Ovary (tissue), 9 donors: Measurements from ENCODE around the gene GPRIN2. TPM values are rescaled to one million over a fixed set of nuclear protein-coding genes. Genes with fewer than 3 reads are reported as not detected.

Experiments used
- DNase-seq, 5 donors: peaks; one replicate each; pipeline ENCODE4 v3.0.0-alpha.2; 2019 to 2020
- H3K27ac ChIP-seq, 2 donors: fragments of 200-600 bp; one replicate each; pipeline versions ENCODE4 v1.5.1 to v1.8.0; 2019 to 2022
- H3K27me3 ChIP-seq: fragments of 200-600 bp; one replicate; pipeline ENCODE4 v1.8.0; 2022
- H3K36me3 ChIP-seq: fragments of 200-600 bp; sonication (generic); one replicate; pipeline ENCODE4 v1.5.1; 2019
- H3K4me1 ChIP-seq: one replicate; pipeline ENCODE4 v1.8.1; 2013; ENCODE audit warnings: mild to moderate bottlenecking, moderate library complexity; ENCODE audit not compliant: insufficient read depth
- H3K4me3 ChIP-seq: fragments of 200-600 bp; sonication (generic); one replicate; pipeline ENCODE4 v1.5.1; 2017
- H3K9me3 ChIP-seq, 2 donors: fragments of 200-600 bp in 1 of 2; sonication (generic) in 1 of 2; one replicate each; pipeline versions ENCODE4 v1.5.1 to v1.8.1; 2013 to 2019; ENCODE audit warnings: mild to moderate bottlenecking in 1 of 2, moderate library complexity in 1 of 2
- EP300 ChIP-seq: sonication (generic); formaldehyde crosslinking; IDR thresholded peaks from one replicate; pipeline ENCODE4 v1.6.1; 2017; ENCODE audit warnings: antibody characterized with exemption
- POLR2A ChIP-seq: fragments of 450-650 bp; IDR thresholded peaks from one replicate; pipeline ENCODE4 v1.6.1; 2017; ENCODE audit warnings: antibody characterized with exemption, mild to moderate bottlenecking, moderate library complexity
- WGBS, 3 donors: extraction: QIAGEN DNeasy Blood & Tissue Kit in 1 of 3; methylation state at CpG; one replicate each; pipeline versions ENCODE4 v1.1.5 to v1.1.7; 2013 to 2017; 5-methylcytosine and 5-hydroxymethylcytosine counted together
- intact Hi-C, 4 donors: fragments of 100-400 bp; cut with DNase I; formaldehyde crosslinking; loops; one replicate each; pipeline versions ENCODE4 v1.11.0 to v1.15.1; 2022 to 2023
- polyA plus RNA-seq, 2 donors: library from polyadenylated mRNA; stranded (reverse); fragments of 200-250 nt in 1 of 2; fragments of 350-450 nt in 1 of 2; fragmentation: Illumina TruSeq in 1 of 2; extraction: RNeasy Lipid Tissue Mini Kit (QIAGEN cat#74804) in 1 of 2; gene quantifications; one replicate each; pipeline ENCODE4 v1.2.3, GENCODE V29; 2013 to 2014
- total RNA-seq, 7 donors: library from RNA; depleted of rRNA in 2 of 7; stranded (reverse); fragments of >200 nt in 2 of 7; fragmentation: NEBNext Ultra II Directional in 3 of 7; extraction: Animal tissue kit (Norgen Biotek cat#: 25700) in 3 of 7; gene quantifications; one replicate each; pipeline versions ENCODE4 v1.1.0 to v1.2.4, GENCODE V29; 2016 to 2023
- TF ChIP-seq, protein P1 (sequence below), 3 donors: fragments of 450-650 bp in 2 of 3; fragments of 200-600 bp in 1 of 3; IDR thresholded peaks; one replicate each; pipeline versions ENCODE4 v1.5.1 to v1.8.0; 2016 to 2022; ENCODE audit warnings: antibody characterized with exemption in 3 of 3, mild to moderate bottlenecking in 1 of 3
- donor health status: DM: no; HTN: no; CAD: no; lungs with moderate emphysema.
- donor health status: DM: no; HTN: no; CAD: no.
- donor health status: Bipolar disorder and iron deficiency.
- donor health status: DM: yes; HTN: yes; CAD: no.
- donor health status: DM: no; HTN: no; CAD: no.
- donor health status: DM: yes; HTN: yes; CAD: no.

The GPRIN2 gene
- total and polyA plus RNA-seq, 9 donors = 0.22 to 2.4 (median 0.61) TPM; not detected in 4

DNA sequence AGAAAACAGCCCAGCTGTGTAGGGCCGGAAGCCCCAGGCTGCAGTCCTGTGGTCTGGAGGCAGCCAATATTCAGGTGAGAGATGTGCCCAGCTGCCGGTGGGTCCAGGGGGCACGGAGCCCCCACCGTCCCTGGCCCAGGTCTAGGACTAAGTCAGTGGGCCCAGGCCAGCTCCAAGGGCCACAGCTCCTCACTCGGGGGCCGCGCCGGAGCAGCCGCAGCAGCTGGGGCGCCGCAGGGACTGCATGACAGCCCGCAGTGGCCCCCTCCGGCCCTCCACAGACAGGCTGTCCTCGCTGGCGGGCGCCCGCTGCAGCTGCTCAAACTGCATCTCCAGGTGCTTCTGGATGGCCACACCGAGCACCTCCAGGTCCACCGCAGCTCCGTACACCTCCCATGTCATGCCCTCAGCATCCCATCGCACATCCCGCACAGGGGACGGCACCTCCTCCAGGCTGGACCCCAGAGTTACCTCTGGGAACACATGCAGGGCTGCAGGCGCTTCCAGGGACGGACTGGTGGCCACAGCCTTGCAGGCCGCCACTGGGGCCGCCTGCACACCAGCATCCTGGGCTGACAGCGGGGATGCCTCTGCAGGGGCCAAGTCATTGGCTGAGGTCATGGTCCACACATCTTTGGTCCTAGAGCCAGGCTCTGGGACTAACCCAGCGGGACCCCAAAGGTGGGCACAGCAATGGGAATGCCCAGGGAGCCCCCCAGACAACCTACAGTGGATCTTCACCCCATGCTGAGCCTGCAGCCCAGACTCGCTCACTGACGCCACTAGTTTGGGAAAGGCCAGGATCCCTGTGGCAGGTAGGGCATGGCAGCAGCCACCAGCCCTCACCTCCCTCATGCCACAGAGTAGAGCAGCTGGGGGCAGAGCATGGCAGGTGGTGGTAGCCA lies 7.0 kb downstream of the GPRIN2 start:
- peak in 4 of 5 donors; percentile 17 to 40 (median 26) for DNase-seq
- no peaks in the 10 kb centered on the region for H3K4me1 ChIP-seq
- H3K36me3 ChIP-seq = no peaks in the 10 kb centered on the region
- no peaks in the 10 kb centered on the region for H3K9me3 ChIP-seq
- 88 to 89% (median 89%) methylated on average over 29 to 31 of the region's 31 CpGs for WGBS, 3 donors
- no peak overlapping the region for H3K4me3 ChIP-seq
- no peak overlapping the region for H3K27ac ChIP-seq
- intact Hi-C loops = no loop called here
- TF ChIP-seq POLR2A (no peak), EP300 (no peak)
- TF ChIP-seq, protein P1, sequence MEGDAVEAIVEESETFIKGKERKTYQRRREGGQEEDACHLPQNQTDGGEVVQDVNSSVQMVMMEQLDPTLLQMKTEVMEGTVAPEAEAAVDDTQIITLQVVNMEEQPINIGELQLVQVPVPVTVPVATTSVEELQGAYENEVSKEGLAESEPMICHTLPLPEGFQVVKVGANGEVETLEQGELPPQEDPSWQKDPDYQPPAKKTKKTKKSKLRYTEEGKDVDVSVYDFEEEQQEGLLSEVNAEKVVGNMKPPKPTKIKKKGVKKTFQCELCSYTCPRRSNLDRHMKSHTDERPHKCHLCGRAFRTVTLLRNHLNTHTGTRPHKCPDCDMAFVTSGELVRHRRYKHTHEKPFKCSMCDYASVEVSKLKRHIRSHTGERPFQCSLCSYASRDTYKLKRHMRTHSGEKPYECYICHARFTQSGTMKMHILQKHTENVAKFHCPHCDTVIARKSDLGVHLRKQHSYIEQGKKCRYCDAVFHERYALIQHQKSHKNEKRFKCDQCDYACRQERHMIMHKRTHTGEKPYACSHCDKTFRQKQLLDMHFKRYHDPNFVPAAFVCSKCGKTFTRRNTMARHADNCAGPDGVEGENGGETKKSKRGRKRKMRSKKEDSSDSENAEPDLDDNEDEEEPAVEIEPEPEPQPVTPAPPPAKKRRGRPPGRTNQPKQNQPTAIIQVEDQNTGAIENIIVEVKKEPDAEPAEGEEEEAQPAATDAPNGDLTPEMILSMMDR (IDR thresholded peaks at IDR 0.05) = no peak
- H3K27me3 ChIP-seq = no peaks in the 10 kb centered on the region

DNA sequence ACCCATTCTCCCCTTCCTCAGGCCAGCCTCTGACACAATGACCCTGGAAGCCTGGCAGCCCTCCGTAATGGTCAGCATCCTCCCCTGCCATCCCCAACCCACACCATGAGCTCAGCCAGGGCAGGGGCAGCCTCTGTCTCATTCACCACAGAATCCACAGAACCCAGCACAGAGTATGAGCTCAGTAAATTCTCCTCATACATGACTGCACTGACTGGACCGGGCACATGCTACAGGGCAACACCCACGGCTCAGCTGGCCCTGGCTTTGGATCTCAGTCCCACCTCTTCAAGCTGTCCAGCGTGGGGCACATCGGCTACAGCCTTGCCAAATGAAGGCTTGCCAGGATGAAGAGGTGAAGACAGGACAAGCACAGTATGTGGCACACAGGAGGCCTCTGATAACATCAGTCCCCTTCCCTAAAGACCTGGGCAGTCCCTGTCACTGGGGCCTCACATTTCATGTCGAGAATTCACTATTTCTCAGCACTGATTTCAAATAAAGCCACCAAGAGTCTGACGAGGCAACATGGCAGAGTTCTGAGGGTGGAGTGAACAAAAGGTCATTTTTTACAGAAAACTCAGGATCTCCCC lies 7.9 kb downstream of the GPRIN2 start:
- intact Hi-C loops = no loop called here
- Histone ChIP-seq H3K9me3 (no peaks in the 10 kb centered on the region), H3K4me3 (no peak overlapping the region), H3K4me1 (no peaks in the 10 kb centered on the region), H3K36me3 (no peaks in the 10 kb centered on the region), H3K27ac (no peak overlapping the region), H3K27me3 (no peaks in the 10 kb centered on the region)
- TF ChIP-seq, protein P1 (IDR thresholded peaks at IDR 0.05) = no peak
- TF ChIP-seq POLR2A = no peak
- no peak for TF ChIP-seq EP300
- peak in 3 of 5 donors; percentile 13 to 33 (median 22) for DNase-seq
- 74 to 76% (median 76%) methylated on average over 7 of the region's 7 CpGs for WGBS, 3 donors

DNA sequence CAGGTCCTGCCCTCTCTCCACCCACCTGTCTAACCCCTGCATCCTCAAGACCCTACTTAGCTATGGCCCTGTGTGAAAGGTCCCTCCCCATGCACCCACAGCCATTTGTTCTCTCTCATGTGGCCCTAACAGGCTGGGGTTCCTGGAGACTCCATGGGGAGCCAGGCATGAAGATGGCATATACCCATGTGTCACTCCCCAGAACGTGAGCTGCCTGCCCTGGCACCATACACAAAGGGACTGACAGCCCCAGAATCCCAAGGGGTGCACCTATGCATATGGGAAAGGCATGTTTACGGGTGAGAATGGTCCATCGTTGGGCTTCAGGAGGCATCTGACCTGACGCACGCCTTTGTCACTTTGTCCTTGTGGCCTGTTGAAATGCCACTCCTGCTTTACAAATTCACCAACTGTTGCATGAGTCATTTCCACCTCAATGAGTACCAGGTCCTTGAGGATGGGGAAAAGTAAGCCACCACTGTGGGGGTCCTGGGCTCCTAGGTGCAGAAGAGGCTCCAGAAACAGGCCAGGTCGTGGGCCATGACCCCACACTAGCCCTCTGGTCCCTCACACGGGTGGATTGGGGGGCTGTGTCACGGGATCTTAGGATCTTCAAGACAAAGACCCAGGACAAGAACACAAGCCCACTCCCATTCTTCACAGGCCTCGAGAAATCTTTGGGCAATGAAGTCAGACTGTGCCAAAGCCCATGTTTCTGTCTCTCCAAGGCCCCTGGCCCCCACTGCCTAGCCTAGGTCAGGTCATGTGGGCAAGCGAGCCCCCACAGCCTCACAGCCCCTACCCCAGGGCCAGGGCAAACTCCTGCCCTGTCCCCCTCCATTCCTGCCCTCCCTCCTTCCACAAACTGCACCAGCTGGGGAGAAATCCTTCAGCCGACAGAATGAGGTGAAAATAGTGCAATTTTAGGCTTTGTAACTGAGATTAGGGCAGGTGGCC lies 8.6 kb downstream of the GPRIN2 start:
- no peaks in the 10 kb centered on the region for H3K9me3 ChIP-seq
- H3K27me3 ChIP-seq = no peaks in the 10 kb centered on the region
- 74 to 78% (median 75%) methylated on average over 11 of the region's 11 CpGs for WGBS, 3 donors
- peak; percentile 6 to 27 (median 15) for DNase-seq
- no peak overlapping the region for H3K4me3 ChIP-seq
- no peak overlapping the region for H3K27ac ChIP-seq
- H3K36me3 ChIP-seq = no peaks in the 10 kb centered on the region
- intact Hi-C loops = no loop called here
- TF ChIP-seq, protein P1 (IDR thresholded peaks at IDR 0.05) = no peak
- no peak for TF ChIP-seq POLR2A
- no peaks in the 10 kb centered on the region for H3K4me1 ChIP-seq
